Stomach smooth muscle (tissue), 2 donors: ENCODE results near the gene PCDHA11.
"Not testable (repeated sequence)": the region's sequence is repeated elsewhere in the genome, so short reads cannot be mapped to it uniquely, and the experiment has no call there.

Experiments
- H3K27ac ChIP-seq: one replicate; pipeline ENCODE4 v1.7.0; 2013; ENCODE audit warnings: mild to moderate bottlenecking, low read length, inconsistent platforms
- H3K27me3 ChIP-seq, 2 donors: one replicate each; pipeline ENCODE4 v1.7.0; 2013; ENCODE audit warnings: low read length in 2 of 2; ENCODE audit not compliant: insufficient read depth in 2 of 2, control insufficient read depth in 1 of 2
- H3K36me3 ChIP-seq, 2 donors: one replicate each; pipeline ENCODE4 v1.7.0; 2013; ENCODE audit warnings: low read length in 2 of 2; ENCODE audit not compliant: control insufficient read depth in 2 of 2, insufficient read depth in 2 of 2
- H3K4me1 ChIP-seq: one replicate; pipeline ENCODE4 v1.7.0; 2013; ENCODE audit warnings: low read length; ENCODE audit not compliant: control insufficient read depth, insufficient read depth
- H3K4me3 ChIP-seq, 2 donors: one replicate each; pipeline ENCODE4 v1.7.0; 2013; ENCODE audit warnings: low read length in 2 of 2
- H3K9ac ChIP-seq, 2 donors: one replicate each; pipeline ENCODE4 v1.7.0; 2013; ENCODE audit warnings: low read length in 2 of 2, mild to moderate bottlenecking in 1 of 2
- H3K9me3 ChIP-seq, 2 donors: one replicate each; pipeline ENCODE4 v1.7.0; 2013; ENCODE audit warnings: low read length in 2 of 2; ENCODE audit not compliant: control insufficient read depth in 2 of 2
- donor health status: healthy.
- donor health status: Pancreatic carcinoma.

PCDHA11 gene, protein sequence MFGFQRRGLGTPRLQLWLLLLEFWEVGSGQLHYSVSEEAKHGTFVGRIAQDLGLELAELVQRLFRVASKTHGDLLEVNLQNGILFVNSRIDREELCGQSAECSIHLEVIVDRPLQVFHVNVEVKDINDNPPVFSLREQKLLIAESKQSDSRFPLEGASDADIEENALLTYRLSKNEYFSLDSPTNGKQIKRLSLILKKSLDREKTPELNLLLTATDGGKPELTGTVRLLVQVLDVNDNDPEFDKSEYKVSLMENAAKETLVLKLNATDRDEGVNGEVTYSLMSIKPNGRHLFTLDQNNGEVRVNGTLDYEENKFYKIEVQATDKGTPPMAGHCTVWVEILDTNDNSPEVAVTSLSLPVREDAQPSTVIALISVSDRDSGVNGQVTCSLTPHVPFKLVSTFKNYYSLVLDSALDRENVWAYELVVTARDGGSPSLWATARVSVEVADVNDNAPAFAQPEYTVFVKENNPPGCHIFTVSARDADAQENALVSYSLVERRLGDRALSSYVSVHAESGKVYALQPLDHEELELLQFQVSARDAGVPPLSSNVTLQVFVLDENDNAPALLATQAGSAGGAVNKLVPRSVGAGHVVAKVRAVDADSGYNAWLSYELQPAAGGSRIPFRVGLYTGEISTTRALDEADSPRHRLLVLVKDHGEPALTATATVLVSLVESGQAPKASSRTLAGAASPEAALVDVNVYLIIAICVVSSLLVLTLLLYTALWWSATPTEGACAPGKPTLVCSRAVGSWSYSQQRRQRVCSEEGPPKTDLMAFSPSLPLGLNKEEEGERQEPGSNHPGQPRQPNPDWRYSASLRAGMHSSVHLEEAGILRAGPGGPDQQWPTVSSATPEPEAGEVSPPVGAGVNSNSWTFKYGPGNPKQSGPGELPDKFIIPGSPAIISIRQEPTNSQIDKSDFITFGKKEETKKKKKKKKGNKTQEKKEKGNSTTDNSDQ

DNA sequence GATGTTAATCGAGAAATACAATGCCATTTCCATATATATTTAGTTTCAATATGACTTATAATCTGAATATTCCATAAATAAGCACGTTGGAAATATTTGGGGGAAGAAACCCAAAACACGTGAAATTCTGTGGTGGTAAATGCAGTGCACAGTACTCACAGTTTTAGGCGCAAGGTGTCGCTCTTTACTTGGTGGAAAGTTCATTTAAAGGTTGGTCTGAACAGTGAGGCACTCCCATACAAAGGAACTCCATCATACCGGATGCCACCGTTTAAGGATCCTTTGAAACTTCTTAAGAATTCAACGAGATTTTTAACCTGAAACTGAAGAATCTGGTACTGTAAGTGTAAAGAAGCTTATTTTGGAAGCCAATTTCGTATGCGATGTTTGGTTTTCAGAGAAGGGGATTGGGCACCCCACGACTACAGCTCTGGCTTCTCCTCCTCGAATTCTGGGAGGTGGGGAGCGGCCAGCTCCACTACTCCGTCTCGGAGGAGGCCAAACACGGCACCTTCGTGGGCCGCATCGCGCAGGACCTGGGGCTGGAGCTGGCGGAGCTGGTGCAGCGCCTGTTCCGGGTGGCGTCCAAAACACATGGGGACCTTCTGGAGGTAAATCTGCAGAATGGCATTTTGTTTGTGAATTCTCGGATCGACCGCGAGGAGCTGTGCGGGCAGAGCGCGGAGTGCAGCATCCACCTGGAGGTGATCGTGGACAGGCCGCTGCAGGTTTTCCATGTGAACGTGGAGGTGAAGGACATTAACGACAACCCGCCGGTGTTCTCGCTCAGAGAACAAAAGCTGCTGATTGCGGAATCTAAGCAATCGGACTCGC is at the start of gene PCDHA11:
TSS of gene PCDHA11 (plus strand) at position 237 of the 834 bp plus-strand sequence. CDS start at position 384, 147 bp downstream.
- Histone ChIP-seq H3K27me3 (peaks cover 4 to 24% of the 10 kb centered on the region in 2 donors), H3K4me1 (no peaks in the 10 kb centered on the region), H3K27ac (no peak within 1 kb of the TSS), H3K4me3 (no peak within 1 kb of the TSS), H3K36me3 (no peaks in the 10 kb centered on the region), H3K9me3 (peaks cover 8 to 21% of the 10 kb centered on the region in 2 donors), H3K9ac (no peak within 1 kb of the TSS)

DNA sequence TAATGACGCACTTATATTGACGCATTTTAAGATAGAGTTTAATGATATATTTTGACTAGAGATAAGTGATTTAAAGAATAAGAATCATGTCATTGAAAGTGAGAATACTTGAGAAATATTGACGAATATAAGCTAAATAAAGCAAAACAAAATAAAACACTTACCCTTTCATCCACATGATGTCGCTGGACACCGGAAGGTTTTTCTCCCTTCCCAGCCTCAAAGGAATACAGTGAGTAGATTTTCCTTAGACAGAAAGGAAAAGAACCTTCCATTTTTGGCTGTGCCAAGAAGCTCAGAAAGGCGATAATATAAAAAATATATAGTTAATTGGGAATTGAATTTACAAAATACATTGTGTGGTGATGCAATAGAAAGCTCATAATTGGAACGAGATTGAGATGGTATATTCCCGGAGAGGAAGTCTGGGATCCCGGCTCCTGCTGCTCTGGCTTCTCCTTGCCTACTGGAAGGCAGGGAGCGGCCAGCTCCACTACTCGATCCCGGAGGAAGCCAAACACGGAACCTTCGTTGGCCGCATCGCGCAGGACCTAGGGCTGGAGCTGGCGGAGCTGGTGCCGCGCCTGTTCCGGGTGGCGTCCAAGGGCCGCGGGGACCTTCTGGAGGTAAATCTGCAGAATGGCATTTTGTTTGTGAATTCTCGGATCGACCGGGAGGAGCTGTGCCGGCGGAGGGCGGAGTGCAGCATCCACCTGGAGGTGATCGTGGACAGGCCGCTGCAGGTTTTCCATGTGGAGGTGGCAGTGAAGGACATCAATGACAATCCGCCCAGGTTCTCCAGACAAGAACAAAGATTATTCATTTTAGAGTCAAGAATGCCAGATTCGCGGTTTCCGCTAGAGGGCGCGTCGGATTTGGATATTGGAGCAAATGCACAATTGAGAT is 47.1 kb upstream of the PCDHA11 start, which contains the start of gene PCDHA5:
TSS of gene PCDHA5 (plus strand) at position 239 of the 906 bp plus-strand sequence.
- H3K4me3 ChIP-seq = no peak within 1 kb of the TSS
- peaks cover 9 to 13% of the 10 kb centered on the region in 2 donors for H3K27me3 ChIP-seq
- no peak within 1 kb of the TSS for H3K27ac ChIP-seq
- H3K4me1 ChIP-seq = no peaks in the 10 kb centered on the region
- H3K9me3 ChIP-seq = peaks cover 0 to 13% of the 10 kb centered on the region in 2 donors
- no peaks in the 10 kb centered on the region for H3K36me3 ChIP-seq
- H3K9ac ChIP-seq = no peak within 1 kb of the TSS

DNA sequence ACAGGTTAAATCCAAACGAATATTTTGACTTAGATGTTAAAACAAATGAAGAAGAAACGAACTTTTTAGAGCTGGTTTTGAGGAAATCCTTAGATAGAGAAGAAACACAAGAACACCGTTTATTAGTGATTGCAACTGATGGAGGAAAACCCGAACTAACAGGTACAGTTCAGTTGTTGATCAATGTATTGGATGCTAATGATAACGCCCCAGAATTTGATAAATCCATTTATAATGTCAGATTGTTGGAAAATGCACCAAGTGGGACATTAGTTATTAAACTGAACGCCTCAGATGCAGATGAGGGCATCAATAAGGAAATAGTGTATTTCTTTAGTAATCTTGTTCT is 46.5 kb upstream of the PCDHA11 start:
- no peaks in the 10 kb centered on the region for H3K4me1 ChIP-seq
- no peak overlapping the region for H3K4me3 ChIP-seq
- H3K36me3 ChIP-seq = no peaks in the 10 kb centered on the region
- H3K9me3 ChIP-seq = peaks cover 0 to 13% of the 10 kb centered on the region in 2 donors
- peaks cover 9 to 15% of the 10 kb centered on the region in 2 donors for H3K27me3 ChIP-seq
- H3K27ac ChIP-seq = no peak overlapping the region
- H3K9ac ChIP-seq = no peak overlapping the region

DNA sequence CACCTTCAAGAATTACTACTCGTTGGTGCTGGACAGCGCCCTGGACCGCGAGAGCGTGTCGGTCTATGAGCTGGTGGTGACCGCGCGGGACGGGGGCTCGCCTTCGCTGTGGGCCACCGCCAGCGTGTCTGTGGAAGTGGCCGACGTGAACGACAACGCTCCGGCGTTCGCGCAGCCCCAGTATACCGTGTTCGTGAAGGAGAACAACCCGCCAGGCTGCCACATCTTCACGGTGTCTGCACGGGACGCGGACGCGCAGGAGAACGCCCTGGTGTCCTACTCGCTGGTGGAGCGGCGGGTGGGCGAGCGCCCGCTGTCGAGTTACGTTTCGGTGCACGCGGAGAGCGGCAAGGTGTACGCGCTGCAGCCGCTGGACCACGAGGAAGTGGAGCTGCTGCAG is 45.8 kb upstream of the PCDHA11 start:
- H3K4me1 ChIP-seq, H3K9ac ChIP-seq, H3K4me3 ChIP-seq, H3K36me3 ChIP-seq, H3K27ac ChIP-seq: not testable (repeated sequence)
- Histone ChIP-seq H3K27me3 (peaks cover 11 to 18% of the 10 kb centered on the region in 2 donors), H3K9me3 (peaks cover 0 to 13% of the 10 kb centered on the region in 2 donors)

DNA sequence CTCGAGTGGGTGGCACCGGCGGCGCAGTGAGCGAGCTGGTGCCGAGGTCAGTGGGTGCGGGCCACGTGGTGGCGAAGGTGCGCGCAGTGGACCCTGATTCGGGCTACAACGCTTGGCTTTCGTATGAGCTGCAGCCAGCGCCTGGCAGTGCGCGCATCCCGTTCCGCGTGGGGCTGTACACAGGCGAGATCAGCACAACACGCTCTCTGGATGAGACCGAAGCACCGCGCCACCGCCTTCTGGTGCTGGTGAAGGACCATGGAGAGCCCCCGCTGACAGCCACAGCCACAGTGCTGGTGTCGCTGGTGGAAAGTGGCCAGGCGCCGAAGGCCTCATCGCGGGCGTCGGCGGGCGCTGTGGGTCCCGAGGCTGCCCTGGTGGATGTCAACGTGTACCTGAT is 45.3 kb upstream of the PCDHA11 start:
- peaks cover 12 to 18% of the 10 kb centered on the region in 2 donors for H3K27me3 ChIP-seq
- H3K4me1 ChIP-seq = no peaks in the 10 kb centered on the region
- H3K27ac ChIP-seq = no peak overlapping the region
- H3K4me3 ChIP-seq = no peak overlapping the region
- no peaks in the 10 kb centered on the region for H3K36me3 ChIP-seq
- H3K9ac ChIP-seq = no peak overlapping the region
- peaks cover 1 to 13% of the 10 kb centered on the region in 2 donors for H3K9me3 ChIP-seq

DNA sequence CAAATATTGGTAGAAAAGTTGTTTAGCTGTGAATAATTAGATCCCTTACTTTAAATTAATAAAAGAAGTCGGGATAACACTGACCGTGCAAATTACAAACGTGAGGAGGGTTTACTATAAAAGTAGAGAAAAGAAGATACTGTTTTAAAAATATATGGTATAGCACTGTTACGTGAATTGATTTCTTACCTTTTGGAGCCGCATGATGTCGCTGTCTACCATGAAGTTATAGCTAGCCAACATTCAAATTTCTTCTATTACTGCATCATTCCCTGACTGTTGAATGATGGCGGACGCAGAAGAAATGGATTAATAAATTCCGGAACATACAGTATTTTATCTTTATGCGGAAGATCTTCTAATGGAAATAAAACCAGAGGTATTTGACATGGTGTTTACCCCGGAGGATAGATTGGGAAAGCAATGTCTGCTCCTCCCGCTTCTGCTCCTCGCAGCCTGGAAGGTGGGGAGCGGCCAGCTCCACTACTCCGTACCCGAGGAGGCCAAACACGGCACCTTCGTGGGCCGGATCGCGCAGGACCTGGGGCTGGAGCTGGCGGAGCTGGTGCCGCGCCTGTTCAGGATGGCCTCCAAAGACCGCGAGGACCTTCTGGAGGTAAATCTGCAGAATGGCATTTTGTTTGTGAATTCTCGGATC is 40.9 kb upstream of the PCDHA11 start, which contains the start of gene PCDHA6:
TSS of gene PCDHA6 (plus strand) at position 257 of the 658 bp plus-strand sequence. CDS start at position 389, 132 bp downstream.
- Histone ChIP-seq H3K27ac (no peak within 1 kb of the TSS), H3K27me3 (peaks cover 7 to 21% of the 10 kb centered on the region in 2 donors), H3K36me3 (no peaks in the 10 kb centered on the region), H3K9ac (no peak within 1 kb of the TSS), H3K4me1 (no peaks in the 10 kb centered on the region), H3K4me3 (no peak within 1 kb of the TSS), H3K9me3 (peaks cover 2 to 11% of the 10 kb centered on the region in 2 donors)

DNA sequence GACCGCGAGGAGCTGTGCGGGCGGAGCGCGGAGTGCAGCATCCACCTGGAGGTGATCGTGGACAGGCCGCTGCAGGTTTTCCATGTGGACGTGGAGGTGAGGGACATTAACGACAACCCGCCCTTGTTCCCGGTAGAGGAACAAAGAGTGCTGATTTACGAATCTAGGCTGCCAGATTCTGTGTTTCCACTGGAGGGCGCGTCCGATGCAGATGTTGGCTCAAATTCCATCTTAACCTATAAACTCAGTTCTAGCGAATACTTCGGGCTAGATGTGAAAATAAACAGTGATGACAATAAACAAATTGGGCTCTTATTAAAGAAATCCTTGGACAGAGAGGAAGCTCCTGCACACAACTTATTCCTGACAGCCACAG is 40.4 kb upstream of the PCDHA11 start:
- Histone ChIP-seq H3K4me1 (no peaks in the 10 kb centered on the region), H3K9ac (no peak overlapping the region), H3K9me3 (peaks cover 2 to 8% of the 10 kb centered on the region in 2 donors), H3K36me3 (no peaks in the 10 kb centered on the region), H3K27ac (no peak overlapping the region), H3K4me3 (no peak overlapping the region), H3K27me3 (peaks cover 7 to 21% of the 10 kb centered on the region in 2 donors)

DNA sequence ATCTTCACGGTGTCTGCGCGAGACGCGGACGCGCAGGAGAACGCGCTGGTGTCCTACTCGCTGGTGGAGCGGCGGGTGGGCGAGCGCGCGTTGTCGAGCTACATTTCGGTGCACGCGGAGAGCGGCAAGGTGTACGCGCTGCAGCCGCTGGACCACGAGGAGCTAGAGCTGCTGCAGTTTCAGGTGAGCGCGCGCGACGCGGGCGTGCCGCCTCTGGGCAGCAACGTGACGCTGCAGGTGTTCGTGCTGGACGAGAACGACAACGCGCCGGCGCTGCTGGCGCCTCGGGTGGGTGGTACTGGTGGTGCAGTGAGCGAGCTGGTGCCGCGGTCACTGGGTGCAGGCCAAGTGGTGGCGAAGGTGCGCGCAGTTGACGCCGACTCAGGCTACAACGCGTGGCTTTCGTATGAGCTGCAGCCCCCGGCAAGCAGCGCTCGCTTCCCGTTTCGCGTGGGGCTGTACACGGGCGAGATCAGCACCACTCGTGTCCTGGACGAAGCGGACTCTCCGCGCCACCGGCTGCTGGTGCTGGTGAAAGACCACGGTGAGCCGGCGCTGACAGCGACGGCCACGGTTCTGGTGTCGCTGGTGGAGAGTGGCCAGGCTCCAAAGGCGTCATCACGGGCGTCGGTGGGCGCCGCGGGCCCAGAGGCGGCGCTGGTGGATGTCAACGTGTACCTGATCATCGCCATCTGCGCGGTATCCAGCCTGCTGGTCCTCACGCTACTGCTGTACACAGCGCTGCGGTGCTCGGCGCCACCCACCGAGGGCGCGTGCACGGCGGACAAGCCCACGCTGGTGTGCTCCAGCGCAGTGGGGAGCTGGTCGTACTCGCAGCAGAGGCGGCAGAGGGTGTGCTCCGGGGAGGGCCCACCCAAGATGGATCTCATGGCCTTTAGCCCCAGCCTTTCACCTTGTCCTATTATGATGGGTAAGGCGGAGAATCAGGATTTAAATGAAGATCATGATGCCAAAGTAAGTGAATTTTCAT is 39.0 kb upstream of the PCDHA11 start:
- H3K36me3 ChIP-seq, H3K4me3 ChIP-seq, H3K9ac ChIP-seq, H3K27ac ChIP-seq, H3K9me3 ChIP-seq, H3K4me1 ChIP-seq: not testable (repeated sequence)
- H3K27me3 ChIP-seq = peaks cover 6 to 18% of the 10 kb centered on the region in 2 donors
